Subcutaneous abdominal adipose tissue (tissue), 5 donors: ENCODE data around the gene MAZ.
A peak's percentile ranks its signal among the peaks of the same experiment; 100 is the strongest.
"Not testable (repeated sequence)": the region's sequence is repeated elsewhere in the genome, so short reads cannot be mapped to it uniquely, and the experiment has no call there.

Experiments
- H3K27ac ChIP-seq: one replicate; pipeline ENCODE4 v1.7.0; 2013; ENCODE audit warnings: low read depth, mild to moderate bottlenecking, inconsistent platforms, low read length, moderate library complexity
- H3K27me3 ChIP-seq, 5 donors: one replicate each; pipeline ENCODE4 v1.7.0; 2013; ENCODE audit warnings: low read length in 5 of 5, inconsistent platforms in 1 of 5; ENCODE audit not compliant: control insufficient read depth in 5 of 5, insufficient read depth in 4 of 5
- H3K36me3 ChIP-seq, 5 donors: one replicate each; pipeline ENCODE4 v1.7.0; 2013; ENCODE audit warnings: low read length in 5 of 5; ENCODE audit not compliant: control insufficient read depth in 5 of 5, insufficient read depth in 5 of 5
- H3K4me1 ChIP-seq, 5 donors: one replicate each; pipeline ENCODE4 v1.7.0; 2013; ENCODE audit warnings: low read length in 5 of 5, mild to moderate bottlenecking in 3 of 5, moderate library complexity in 1 of 5; ENCODE audit not compliant: control insufficient read depth in 5 of 5, insufficient read depth in 5 of 5
- H3K4me3 ChIP-seq, 5 donors: one replicate each; pipeline ENCODE4 v1.7.0; 2013; ENCODE audit warnings: low read length in 5 of 5, low read depth in 1 of 5
- H3K9ac ChIP-seq, 5 donors: one replicate each; pipeline ENCODE4 v1.7.0; 2013; ENCODE audit warnings: low read length in 5 of 5, mild to moderate bottlenecking in 4 of 5, moderate library complexity in 3 of 5
- H3K9me3 ChIP-seq, 5 donors: one replicate each; pipeline ENCODE4 v1.7.0; 2013; ENCODE audit warnings: low read length in 5 of 5; ENCODE audit not compliant: control insufficient read depth in 5 of 5
- donor health status: healthy.
- donor health status: healthy.
- donor health status: healthy.
- donor health status: healthy.
- donor health status: healthy.

MAZ gene

GRCh38 chr16:29825145-29826044 is 19.1 kb downstream of the MAZ start:
- H3K27ac ChIP-seq = peak overlapping the region; percentile 57
- peak overlapping the region in 2 of 5 donors; percentile 19 to 33 for H3K4me3 ChIP-seq
- H3K36me3 ChIP-seq = peaks cover 0 to 9% (median 7%) of the 10 kb centered on the region in 5 donors
- peak overlapping the region in 4 of 5 donors; percentile 24 to 63 (median 34) for H3K9ac ChIP-seq
- H3K4me1 ChIP-seq = peaks cover 16 to 58% (median 55%) of the 10 kb centered on the region in 5 donors
- H3K27me3 ChIP-seq = no peaks in the 10 kb centered on the region
- no peaks in the 10 kb centered on the region for H3K9me3 ChIP-seq

- peaks cover 10 to 49% (median 46%) of the 10 kb centered on the region in 5 donors for H3K4me1 ChIP-seq
- H3K36me3 ChIP-seq = peaks cover 0 to 17% (median 14%) of the 10 kb centered on the region in 5 donors
- H3K9me3 ChIP-seq = no peaks in the 10 kb centered on the region
- no peak overlapping the region for H3K27ac ChIP-seq
- no peak overlapping the region for H3K4me3 ChIP-seq
- peak overlapping the region in 1 of 5 donors; percentile 2 for H3K9ac ChIP-seq
- no peaks in the 10 kb centered on the region for H3K27me3 ChIP-seq
Observed at GRCh38 chr16:29826342-29826695, 20.0 kb downstream of the MAZ start.

GRCh38 chr16:29830774-29831173 is 24.4 kb downstream of the MAZ start:
- Histone ChIP-seq H3K36me3 (peaks cover 0 to 58% (median 39%) of the 10 kb centered on the region in 5 donors), H3K27ac (no peak overlapping the region), H3K9me3 (no peaks in the 10 kb centered on the region), H3K9ac (no peak overlapping the region), H3K4me1 (peaks cover 0 to 13% (median 12%) of the 10 kb centered on the region in 5 donors), H3K27me3 (no peaks in the 10 kb centered on the region), H3K4me3 (no peak overlapping the region)

GRCh38 chr16:29831490-29831889 is 25.2 kb downstream of the MAZ start:
- H3K4me3 ChIP-seq = no peak overlapping the region
- H3K27me3 ChIP-seq = no peaks in the 10 kb centered on the region
- no peak overlapping the region for H3K27ac ChIP-seq
- peaks cover 0 to 9% (median 7%) of the 10 kb centered on the region in 5 donors for H3K4me1 ChIP-seq
- peaks cover 0 to 64% (median 41%) of the 10 kb centered on the region in 5 donors for H3K36me3 ChIP-seq
- no peak overlapping the region for H3K9ac ChIP-seq
- no peaks in the 10 kb centered on the region for H3K9me3 ChIP-seq

- not testable (repeated sequence) for H3K27ac ChIP-seq, H3K4me1 ChIP-seq, H3K4me3 ChIP-seq, H3K9ac ChIP-seq, H3K27me3 ChIP-seq, H3K9me3 ChIP-seq
- H3K36me3 ChIP-seq = peaks cover 0 to 80% (median 57%) of the 10 kb centered on the region in 5 donors
Observed at GRCh38 chr16:29833219-29833618, 26.9 kb downstream of the MAZ start.

- Histone ChIP-seq H3K4me3 (no peak overlapping the region), H3K36me3 (peaks cover 0 to 87% (median 63%) of the 10 kb centered on the region in 5 donors), H3K27me3 (no peaks in the 10 kb centered on the region), H3K4me1 (no peaks in the 10 kb centered on the region), H3K9me3 (no peaks in the 10 kb centered on the region), H3K9ac (no peak overlapping the region), H3K27ac (no peak overlapping the region)
Observed at GRCh38 chr16:29834079-29834478, 27.8 kb downstream of the MAZ start.

- Histone ChIP-seq H3K36me3 (peaks cover 0 to 91% (median 66%) of the 10 kb centered on the region in 5 donors), H3K27me3 (no peaks in the 10 kb centered on the region)
Observed at GRCh38 chr16:29835926-29836325, 29.6 kb downstream of the MAZ start.

GRCh38 chr16:29836623-29837022 is 30.3 kb downstream of the MAZ start:
- Histone ChIP-seq H3K27me3 (no peaks in the 10 kb centered on the region), H3K4me3 (no peak overlapping the region), H3K9me3 (no peaks in the 10 kb centered on the region), H3K36me3 (peaks cover 0 to 92% (median 68%) of the 10 kb centered on the region in 5 donors), H3K9ac (no peak overlapping the region), H3K27ac (no peak overlapping the region), H3K4me1 (no peaks in the 10 kb centered on the region)

More at GRCh38 chr16:29835926-29836325, 29.6 kb downstream of the MAZ start:
- H3K9ac ChIP-seq = no peak overlapping the region
- H3K27ac ChIP-seq = no peak overlapping the region
- H3K4me3 ChIP-seq = no peak overlapping the region
- no peaks in the 10 kb centered on the region for H3K4me1 ChIP-seq
- H3K9me3 ChIP-seq = no peaks in the 10 kb centered on the region

GRCh38 chr16:29837841-29838240 is 31.5 kb downstream of the MAZ start:
- no peak overlapping the region for H3K9ac ChIP-seq
- H3K36me3 ChIP-seq = peaks cover 0 to 93% (median 73%) of the 10 kb centered on the region in 5 donors
- no peak overlapping the region for H3K4me3 ChIP-seq
- H3K4me1 ChIP-seq = no peaks in the 10 kb centered on the region
- H3K27ac ChIP-seq = no peak overlapping the region
- H3K9me3 ChIP-seq = no peaks in the 10 kb centered on the region
- no peaks in the 10 kb centered on the region for H3K27me3 ChIP-seq

- Histone ChIP-seq H3K9me3 (no peaks in the 10 kb centered on the region), H3K9ac (no peak overlapping the region), H3K27ac (no peak overlapping the region), H3K36me3 (peaks cover 0 to 93% (median 75%) of the 10 kb centered on the region in 5 donors), H3K4me3 (no peak overlapping the region), H3K4me1 (peaks cover 0 to 4% (median 3%) of the 10 kb centered on the region in 5 donors), H3K27me3 (no peaks in the 10 kb centered on the region)
Observed at GRCh38 chr16:29839822-29840221, 33.5 kb downstream of the MAZ start.
